ENCODE data around the gene NUP98.

NUP98 gene

DNA sequence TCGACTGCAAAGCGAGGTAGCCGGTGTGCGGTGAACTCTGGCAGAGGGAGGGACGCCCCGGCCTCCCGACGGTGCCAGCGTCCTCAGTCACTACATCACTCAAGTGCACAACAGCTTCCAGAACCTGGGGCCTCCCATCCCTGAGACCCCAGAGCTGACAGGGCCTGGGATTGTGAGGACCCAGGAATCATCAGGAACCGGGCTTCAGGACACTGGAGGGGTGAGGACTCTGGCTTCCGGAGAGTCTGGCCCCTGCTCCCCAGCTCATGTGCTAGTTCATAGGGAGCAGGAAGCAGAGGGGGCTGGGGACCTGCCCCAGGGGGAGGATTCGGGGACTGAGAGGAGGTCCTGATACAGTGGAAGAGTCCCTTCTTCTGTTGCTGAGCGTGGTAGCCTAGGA lies 160.2 kb downstream of the NUP98 start:
- DNase-seq: no peak

DNA sequence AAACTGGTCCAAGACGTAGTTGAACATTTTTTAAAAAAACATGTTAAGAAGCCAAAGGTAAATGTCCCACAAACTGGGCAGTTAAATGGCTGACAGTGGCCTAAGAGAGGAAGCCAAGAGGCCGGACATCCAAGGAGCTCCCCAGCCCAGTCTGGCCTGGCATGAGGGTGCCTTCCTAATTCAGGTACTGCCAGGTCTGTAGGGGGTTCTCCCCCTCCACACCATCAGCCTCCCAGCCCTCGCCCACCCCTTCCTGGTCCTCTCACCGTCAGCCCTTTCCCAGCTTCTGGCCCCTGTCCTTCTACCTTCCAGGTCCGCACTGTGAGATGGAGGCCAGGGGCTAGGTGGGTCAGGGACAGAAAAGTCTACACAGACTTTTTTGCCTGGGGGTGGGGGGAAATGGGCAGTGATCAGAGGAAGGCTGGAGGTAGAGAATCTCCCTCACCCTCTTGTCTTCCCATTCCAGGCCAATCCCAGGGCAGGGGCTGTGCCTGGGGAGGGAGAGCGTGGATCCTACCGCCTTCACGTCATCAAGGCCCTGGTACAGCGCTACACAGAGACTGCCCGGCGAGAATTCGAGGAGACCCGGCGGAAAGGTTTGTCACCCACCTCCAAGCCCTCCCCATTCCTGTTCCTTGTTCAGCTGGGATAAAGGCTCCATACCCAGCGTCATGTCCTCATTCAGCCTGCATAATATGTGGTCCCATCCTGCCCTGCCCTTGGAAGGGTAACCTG lies 161.5 kb downstream of the NUP98 start:
- DNase-seq: no peak

DNA sequence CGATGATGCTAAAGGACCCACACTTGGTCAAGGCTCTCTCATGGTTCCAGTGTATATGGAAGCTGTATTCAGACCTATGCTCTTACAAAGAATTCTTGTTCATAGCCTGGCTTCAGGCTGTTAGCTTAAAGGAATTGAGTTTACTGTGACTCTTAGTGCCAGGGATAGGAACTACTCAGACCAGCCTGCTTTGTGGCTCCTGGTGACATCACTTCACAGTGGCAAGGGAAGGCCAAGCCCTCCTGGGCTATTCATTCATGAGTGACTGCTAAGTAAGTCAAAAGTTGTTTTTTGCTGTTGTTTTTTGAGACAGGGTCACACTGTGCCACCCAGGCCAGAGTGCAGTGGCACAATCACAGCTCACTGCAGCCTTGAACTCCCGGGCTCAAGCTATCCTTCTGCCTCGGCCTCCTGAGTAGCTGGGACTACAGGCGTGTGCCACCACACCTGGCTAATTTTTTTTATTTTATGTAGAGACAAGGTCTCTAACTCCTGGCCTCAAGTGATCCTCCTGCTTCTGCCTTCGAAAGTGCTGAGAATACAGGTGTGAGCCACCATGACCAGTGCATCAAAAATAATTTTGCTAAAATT lies 165.2 kb downstream of the NUP98 start:
- no peak for DNase-seq

DNA sequence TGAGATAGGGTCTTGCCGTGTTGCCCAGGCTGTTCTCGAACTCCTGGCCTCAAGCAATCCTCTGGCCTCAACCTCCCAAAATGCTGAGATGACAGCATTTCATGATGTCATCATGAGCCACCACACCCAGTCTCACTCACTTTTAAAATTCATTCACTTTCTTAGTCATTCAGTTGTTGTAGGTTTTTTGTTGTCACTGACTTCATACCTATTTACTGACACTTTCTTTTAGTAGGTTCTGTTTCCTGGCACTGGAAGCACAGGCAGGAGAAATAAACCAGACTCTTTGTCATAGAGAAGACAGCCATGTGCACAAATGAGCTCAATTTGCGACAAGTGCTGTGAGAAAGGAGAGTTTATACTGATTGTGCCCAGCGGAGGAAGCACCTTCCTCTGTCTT lies 166.0 kb downstream of the NUP98 start:
- DNase-seq: no peak

DNA sequence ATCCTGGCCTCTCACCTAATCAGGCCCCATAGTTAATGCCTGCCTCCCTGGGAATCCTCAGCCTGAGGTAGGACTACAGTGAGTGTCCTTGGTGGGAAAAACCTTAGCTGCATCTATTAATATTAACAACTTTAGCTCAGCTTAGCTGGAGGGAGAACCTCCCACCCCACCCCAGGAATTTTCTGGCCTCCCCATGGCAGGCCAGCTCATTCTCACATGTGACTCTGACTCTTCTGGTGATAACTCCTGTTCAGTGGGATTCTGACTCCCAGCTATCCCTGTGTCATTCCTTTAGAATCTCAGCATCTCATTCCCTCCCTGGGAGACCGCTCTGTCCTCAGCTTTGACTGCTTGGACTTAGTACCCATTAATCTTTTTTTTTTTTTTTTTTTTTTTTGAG lies 170.1 kb downstream of the NUP98 start:
- DNase-seq: peak; percentile 77

DNA sequence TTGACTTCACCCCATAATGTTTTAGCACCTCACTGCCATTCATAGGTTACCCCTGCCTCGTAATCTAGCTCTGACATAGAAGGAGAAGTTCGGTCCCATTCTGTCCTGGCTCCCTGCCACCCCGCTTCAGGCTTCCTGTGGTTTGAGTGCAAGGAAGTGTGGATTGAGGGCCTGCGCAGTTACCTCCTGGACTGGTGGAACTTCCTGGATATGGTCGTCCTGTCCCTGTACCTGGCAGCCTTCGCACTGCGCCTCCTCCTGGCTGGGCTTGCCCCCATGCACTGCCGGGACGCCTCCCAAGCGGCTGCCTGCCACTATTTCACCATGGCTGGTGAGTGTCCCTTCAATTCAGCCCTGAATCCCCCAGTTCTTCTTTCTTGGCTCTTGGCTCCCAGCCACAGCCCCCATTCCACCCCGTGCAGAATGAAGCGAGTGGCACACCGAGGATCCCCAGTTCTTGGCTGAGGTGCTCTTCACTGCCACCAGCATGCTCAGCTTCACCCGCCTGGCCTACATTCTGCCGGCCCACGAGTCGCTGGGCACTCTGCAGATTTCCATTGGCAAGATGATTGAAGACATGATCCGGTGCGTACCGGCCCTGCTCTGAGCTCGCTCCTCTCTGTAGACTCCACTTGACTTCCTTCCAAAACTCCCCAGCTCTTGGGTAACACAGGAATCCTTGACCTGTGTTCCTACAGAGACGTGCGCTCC lies 170.9 kb downstream of the NUP98 start:
- DNase-seq: no peak
